HG03039 (cell line): ENCODE results near the gene MED23.
"Not testable (repeated sequence)": the region's sequence is repeated elsewhere in the genome, so short reads cannot be mapped to it uniquely, and the experiment has no call there.

Experiments
- ATAC-seq: cut with Tn5 transposase; IDR thresholded peaks from one replicate; pipeline ENCODE4 v1.9.1; 2021; ENCODE audit warnings: mild to moderate bottlenecking, moderate library complexity; ENCODE audit not compliant: unreplicated experiment

MED23 gene

GRCh38 chr6:131574686-131575085 is 53.4 kb downstream of the MED23 start:
- ATAC-seq: no peak

- no peak for ATAC-seq
Measured at GRCh38 chr6:131574133-131574532, 53.9 kb downstream of the MED23 start.

- ATAC-seq: no peak
Measured at GRCh38 chr6:131572686-131573415, 55.2 kb downstream of the MED23 start, which contains the start of gene ARG1. ARG1 (plus strand) TSS chr6:131573226; CDS start chr6:131573283, 57 bp downstream.

- ATAC-seq: no peak
Measured at GRCh38 chr6:131568726-131569125, 59.3 kb downstream of the MED23 start.

GRCh38 chr6:131565056-131565455 is 63.0 kb downstream of the MED23 start:
- no peak for ATAC-seq

- no peak for ATAC-seq
Measured at GRCh38 chr6:131561925-131562707, 65.9 kb downstream of the MED23 start.

- ATAC-seq: no peak
Measured at GRCh38 chr6:131558922-131559321, 69.1 kb downstream of the MED23 start.

- no peak for ATAC-seq
Measured at GRCh38 chr6:131555992-131556391, 72.0 kb downstream of the MED23 start.

- no peak for ATAC-seq
Measured at GRCh38 chr6:131552572-131552971, 75.5 kb downstream of the MED23 start.

- no peak for ATAC-seq
Measured at GRCh38 chr6:131551902-131552301, 76.1 kb downstream of the MED23 start.

- ATAC-seq: no peak
Measured at GRCh38 chr6:131549811-131550210, 78.2 kb downstream of the MED23 start.

GRCh38 chr6:131548441-131548840 is 79.6 kb downstream of the MED23 start:
- no peak for ATAC-seq

- ATAC-seq: no peak
Measured at GRCh38 chr6:131547488-131547887, 80.6 kb downstream of the MED23 start.

GRCh38 chr6:131545317-131545716 is 82.7 kb downstream of the MED23 start:
- no peak for ATAC-seq

- not testable (repeated sequence) for ATAC-seq
Measured at GRCh38 chr6:131538615-131539014, 89.4 kb downstream of the MED23 start.

- peak; percentile 88 for ATAC-seq
Measured at GRCh38 chr6:131532580-131533039, 95.4 kb downstream of the MED23 start.

GRCh38 chr6:131531681-131532080 is 96.4 kb downstream of the MED23 start:
- ATAC-seq: not testable (repeated sequence)

GRCh38 chr6:131530936-131531335 is 97.1 kb downstream of the MED23 start:
- not testable (repeated sequence) for ATAC-seq

GRCh38 chr6:131524695-131525336 is 103.2 kb downstream of the MED23 start:
- no peak for ATAC-seq

- no peak for ATAC-seq
Measured at GRCh38 chr6:131523988-131524673, 103.9 kb downstream of the MED23 start.
